Amniotic stem cell (primary cell): ENCODE measurements around the gene DHRSX.
"Not testable (repeated sequence)": the region's sequence is repeated elsewhere in the genome, so short reads cannot be mapped to it uniquely, and the experiment has no call there.

Experiments
- DNase-seq: peaks from one replicate; lab custom pipeline; 2025; lab: John Stamatoyannopoulos, UW

Gene DHRSX

DNA sequence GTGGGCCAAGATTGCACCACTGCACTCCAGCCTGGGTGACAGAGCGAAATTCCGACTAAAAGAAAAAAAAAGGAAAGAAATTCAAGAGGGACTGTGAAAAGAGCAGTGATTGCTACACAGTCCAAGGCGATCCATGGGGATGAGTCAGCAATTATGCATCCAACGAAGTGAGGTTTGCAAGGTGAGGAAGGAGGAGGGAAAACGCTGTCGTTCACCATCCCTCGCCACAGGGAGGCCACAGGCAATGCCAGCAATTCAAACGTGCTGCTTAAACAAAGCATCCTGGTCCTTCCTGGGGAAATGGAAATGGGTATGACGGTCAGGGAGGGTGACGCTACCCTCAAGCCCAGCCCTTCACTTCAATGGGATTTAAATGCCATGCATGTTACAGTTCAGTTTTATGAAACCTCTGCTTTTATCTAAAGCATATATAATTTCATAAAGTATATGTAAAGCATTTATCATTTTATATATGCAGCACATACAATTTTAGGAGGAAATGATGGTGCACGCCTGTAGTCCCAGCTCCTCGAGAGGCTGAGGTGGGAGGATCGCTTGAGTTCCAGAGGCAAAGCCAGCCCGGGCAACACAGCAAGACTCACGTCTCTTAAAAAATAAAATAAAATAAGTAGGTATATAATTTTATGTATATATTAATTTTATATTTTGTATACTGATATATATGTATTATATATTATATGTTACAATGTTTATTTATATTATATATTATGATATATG, 108.7 kb downstream of the DHRSX start:
- DNase-seq: no peak

- no peak for DNase-seq
These were observed 110.0 kb downstream of the DHRSX start for GRCh38 chrX:2390754-2391153.

- not testable (repeated sequence) for DNase-seq
These were observed 111.0 kb downstream of the DHRSX start for GRCh38 chrX:2389731-2390130.

GRCh38 chrX:2389324-2389723, 111.5 kb downstream of the DHRSX start:
- no peak for DNase-seq

- DNase-seq: no peak
These were observed 112.1 kb downstream of the DHRSX start for GRCh38 chrX:2388669-2389068.

DNA sequence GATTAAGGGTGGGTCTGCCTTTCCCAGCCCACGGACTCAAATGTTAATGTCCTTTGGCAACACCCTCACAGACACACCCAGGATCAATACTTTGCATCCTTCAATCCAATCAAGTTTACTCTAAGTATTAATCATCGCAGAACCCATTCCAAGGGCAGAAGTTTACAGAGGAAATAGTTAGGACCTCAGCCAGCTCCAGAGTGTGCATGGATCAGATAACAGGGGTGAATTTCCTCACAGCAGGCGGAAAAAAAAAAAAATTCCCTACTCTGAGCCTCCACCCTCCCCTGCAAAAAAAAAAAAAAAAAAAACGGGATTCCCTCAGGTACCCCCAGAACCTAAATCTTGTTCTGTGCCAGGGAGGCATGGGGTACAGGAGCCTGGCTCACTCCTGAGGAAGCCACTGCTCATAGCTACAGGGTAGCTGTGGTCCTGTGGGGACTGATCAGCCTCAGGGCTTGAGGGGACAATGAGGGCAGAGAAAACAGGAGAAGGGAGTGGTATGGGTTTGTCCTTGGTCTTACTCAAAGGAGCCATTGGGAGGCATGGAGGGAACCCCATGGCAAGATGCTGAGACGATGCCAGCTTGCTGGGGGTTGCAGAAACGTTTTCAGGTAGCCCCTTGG, 113.0 kb downstream of the DHRSX start:
- DNase-seq: no peak

- no peak for DNase-seq
These were observed 115.6 kb downstream of the DHRSX start for GRCh38 chrX:2385224-2385623.

DNA sequence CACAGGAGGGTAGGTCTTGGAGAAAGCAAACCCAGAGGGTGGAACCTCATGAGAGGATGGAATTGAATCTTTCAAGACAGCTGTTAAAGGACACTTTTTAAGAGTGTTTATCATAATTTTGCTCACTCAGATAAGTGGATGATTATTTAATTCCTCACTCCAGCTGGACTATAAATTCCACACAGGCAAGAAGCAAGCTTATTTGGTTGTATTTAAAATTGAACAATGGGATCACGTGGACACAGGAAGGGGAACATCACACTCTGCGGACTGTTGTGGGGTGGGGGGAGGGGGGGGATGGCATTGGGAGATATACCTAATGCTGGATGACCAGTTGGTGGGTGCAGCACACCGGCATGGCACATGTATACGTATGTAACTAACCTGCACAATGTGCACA, 116.3 kb downstream of the DHRSX start:
- no peak for DNase-seq

- DNase-seq: no peak
These were observed 117.0 kb downstream of the DHRSX start for GRCh38 chrX:2383735-2384134.

- no peak for DNase-seq
These were observed 117.6 kb downstream of the DHRSX start for GRCh38 chrX:2383144-2383543.

DNA sequence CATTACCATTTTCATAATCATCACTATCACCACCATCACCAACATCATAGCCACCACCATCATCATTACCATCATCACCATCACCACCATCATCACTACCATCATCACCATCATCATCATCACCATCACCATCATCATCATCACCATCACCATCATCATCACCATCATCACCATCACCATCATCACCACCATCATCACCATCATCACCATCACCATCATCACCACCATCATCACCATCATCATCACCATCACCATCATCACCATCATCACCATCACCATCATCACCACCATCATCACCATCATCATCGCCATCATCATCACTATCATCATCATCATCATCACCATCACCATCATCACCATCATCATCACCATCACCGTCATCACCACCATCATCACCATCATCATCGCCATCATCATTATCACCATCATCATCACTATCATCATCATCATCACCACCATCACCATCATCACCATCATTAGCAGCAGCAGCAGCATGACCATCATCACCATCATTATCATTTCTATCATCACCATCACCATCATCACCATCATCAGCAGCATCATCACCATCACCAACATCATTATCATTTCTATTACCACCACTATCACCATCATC, 118.2 kb downstream of the DHRSX start:
- not testable (repeated sequence) for DNase-seq

DNA sequence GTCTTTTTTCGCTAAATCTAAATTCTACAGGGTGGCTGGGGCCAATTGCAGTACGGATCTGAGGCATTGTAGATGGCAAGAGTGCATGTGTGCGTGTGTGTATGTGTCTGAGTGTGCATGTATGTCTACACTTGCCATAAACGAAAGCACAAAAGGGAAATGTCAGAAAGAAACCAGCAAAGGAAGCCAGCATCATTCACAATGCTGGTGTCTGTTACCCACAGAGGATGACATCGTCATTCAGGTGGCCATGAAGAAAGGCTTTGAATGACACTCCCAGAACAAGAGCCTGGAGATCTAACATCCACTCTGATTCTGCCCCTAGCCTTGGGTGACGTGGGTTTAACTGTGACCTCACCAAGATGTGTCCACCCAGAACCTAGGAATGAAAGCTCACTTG, 124.6 kb downstream of the DHRSX start:
- DNase-seq: no peak

DNA sequence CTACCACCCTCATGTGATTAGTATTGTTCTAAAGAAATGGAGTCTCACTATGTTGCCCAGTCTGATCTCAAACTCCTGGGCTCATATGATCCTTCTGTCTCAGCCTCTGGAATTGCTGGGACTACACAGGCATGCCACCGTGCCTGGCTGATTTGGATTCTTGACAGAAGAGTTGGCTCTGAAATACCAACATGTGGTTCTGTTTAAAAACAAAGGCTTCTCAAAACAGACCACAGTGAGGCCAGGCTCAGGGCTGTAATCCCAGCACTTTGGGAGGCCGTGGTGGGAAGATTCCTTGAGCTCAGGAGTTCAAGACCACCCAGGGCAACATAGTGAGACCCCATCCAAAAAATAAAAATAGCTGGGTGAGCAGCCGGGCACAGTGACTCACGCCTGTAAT, 126.7 kb downstream of the DHRSX start:
- DNase-seq: no peak

- no peak for DNase-seq
These were observed 127.2 kb downstream of the DHRSX start for GRCh38 chrX:2373615-2374014.

DNA sequence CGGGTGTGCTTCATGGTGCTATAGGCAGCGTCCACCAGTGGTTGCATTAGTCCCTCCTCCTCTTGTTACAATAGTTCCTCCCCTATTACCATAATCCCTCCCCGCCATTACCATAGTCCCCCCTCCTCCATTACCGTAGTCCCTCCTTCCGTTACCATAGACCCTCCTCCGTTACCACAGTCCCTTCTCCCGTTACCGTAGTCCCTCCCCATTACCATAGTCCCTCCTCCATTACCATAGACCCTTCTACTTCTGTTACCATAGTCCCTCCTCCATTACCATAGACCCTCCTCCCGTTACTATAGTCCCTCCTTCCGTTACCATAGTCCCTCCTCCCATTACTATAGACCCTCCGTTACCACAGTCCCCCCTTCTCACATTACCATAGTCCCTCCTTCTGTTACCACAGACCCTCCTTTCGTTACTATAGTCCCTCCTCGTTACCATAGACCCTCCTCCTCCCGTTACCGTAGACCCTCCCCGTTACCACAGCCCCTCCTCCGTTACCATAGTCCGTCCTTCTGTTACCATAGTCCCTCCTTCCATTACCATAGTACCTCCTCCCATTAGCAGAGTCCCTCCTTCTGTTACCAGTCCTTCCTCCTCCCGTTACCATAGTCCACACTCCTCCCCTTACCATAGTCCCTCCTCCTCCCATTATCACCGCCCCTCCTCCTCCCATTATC, 129.6 kb downstream of the DHRSX start:
- DNase-seq: no peak

DNA sequence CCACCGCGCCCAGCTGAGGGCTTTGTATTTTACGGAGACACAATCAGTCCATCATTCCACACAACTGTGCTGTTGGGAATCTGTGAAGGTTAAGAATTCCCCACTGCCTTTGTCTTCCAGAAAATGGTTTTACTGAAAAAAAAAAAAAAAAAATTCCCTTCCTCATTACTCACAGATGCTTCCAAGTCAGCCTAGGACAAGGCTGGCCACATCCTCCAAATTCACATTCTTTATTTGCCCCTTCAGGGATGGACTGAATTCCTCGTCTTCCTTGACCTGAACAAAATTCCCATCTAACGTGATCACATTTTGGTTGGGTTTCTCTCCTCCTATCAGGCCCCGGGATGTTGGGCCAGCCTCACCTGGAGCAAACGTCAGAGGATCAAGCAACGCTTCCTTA, 130.3 kb downstream of the DHRSX start:
- no peak for DNase-seq

- DNase-seq: no peak
These were observed 131.6 kb downstream of the DHRSX start for GRCh38 chrX:2369206-2369605.

DNA sequence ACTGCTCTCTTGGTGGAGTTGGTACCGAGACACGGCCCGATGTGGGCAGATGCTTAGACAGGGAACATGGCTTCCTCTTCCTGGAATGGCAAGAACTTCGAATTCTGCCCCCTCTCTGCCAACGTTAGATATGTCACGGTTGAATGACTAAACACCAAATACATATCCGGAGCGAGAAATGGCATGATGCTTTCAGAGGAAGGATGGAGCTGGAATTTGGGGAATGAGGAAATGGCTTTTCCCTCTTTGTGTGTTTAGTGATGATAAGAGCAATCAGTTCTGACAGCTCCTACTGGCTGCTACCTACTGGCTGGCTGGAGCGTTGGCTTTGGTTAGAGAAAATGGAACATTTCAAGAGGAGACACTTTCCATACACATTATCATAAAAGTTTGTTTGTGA, 140.0 kb downstream of the DHRSX start:
- DNase-seq: no peak

DNA sequence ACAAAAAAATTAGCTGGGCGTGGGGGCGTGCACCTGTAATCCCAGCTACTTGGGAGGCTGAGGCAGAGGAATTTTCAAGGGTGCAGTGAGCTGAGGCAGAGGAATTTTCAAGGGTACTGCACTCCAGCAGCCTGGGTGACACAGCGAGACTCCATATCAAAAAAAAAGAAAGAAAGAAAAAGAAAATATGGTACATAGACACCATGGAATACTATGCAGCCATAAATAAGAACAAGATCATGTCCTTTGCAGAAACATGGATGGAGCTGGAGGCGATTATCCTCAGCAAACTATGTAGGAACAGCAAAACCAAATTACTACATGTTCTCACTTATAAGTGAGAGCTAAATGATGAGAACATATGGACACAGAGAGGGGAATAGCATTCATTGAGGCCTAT, 141.3 kb downstream of the DHRSX start:
- not testable (repeated sequence) for DNase-seq

- no peak for DNase-seq
These were observed 148.5 kb downstream of the DHRSX start for GRCh38 chrX:2351999-2352995.

DNA sequence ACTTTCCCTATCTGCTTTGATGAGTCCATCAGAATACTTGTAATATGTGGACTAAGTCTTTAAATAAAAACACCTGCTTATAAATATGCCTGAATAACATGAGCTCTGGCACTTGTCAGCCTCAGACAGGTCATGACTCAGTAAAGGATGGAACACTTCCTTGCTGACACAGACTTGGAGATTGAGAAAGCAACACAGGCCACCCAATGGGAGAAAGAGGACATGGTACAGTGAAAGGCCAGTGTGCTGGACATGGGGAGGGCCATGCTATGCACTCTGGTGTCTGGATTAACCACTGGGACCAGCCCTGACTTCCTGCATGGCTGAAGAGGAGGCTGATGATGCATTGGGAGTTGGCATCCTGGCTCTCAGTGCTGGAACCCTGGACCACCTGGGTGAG, 149.5 kb downstream of the DHRSX start:
- no peak for DNase-seq

GRCh38 chrX:2350703-2351102, 150.1 kb downstream of the DHRSX start:
- not testable (repeated sequence) for DNase-seq
